Islet precursor cell (in vitro differentiated cells): Measurements from ENCODE around the gene U2AF1L4.
A peak's percentile ranks its signal among the peaks of the same experiment; 100 is the strongest.

Experiments
- DNase-seq: peaks from one replicate; pipeline ENCODE4 v3.0.0-alpha.2; 2018

Gene U2AF1L4

DNA sequence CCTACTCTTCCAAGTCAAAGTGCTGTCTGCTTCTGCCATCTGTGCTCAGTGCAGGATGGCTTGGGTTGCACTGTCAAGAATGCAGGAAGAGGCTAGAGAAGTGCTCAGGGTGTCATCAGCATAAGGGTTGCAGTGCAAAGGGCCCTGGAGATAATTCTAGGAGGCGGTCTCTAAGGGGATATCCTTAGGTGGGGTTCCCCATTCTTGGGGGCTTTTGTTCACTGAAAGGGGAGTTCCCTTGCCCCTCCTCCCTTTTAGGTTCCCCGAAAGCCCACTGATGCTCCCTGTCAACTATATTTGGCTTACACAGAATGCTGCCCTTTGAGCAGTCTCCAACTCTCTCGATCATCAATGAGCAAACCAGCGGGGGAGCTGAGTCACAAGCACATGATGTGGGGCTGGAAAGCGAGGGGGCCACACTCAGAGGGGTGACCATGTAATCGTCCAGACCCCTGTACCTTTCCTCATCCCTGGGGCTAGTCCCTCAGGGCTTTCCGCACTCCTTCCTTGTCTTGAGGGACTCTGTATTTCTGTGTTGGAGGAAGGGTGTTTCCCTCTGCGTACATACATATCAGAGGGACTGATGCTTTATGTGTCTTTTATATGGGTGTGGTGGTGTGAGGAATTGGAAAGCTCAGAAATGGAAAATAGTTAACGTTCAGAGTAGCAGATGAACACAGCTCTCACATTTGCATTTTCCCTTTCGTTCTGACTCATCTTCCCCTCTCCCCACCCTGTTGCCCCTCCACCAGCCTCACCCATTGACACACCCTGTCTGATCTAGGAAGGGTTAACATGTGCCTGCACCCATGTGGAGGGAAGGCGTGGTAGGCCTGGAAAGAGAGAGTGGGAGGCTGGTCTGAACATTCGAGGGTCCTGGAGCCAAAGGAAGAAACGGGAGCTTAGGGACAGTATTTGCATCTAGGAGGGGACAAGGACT, 34.2 kb downstream of the U2AF1L4 start:
- no peak for DNase-seq

- no peak for DNase-seq
Measured at GRCh38 chr19:35708391-35708790, 36.8 kb downstream of the U2AF1L4 start.

DNA sequence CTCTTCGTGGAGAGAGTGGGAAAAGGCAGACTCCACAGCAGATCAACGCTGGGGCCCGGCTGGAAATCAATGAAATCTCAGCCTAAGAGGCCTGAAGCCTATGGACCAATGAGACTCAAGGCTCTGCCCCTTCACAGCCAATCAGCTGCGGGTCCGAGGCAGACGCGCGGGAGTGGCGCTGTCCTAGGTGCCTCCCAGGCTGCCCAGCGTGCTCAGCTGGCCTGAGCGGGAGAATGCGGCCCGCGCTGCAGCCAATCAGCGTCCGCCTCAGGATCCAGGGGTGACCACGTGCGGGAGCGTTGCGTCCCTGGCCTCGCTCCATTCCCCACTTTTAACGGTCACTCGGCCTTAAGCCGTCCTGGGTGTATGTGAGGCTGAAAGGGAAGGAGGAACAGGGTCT, 41.0 kb downstream of the U2AF1L4 start, which contains the start of gene ZBTB32:
ZBTB32 (plus strand) TSS at position 341 of the 400 bp plus-strand sequence. CDS start 10,069 bp downstream, outside the sequence.
- DNase-seq, result peak; percentile 74

DNA sequence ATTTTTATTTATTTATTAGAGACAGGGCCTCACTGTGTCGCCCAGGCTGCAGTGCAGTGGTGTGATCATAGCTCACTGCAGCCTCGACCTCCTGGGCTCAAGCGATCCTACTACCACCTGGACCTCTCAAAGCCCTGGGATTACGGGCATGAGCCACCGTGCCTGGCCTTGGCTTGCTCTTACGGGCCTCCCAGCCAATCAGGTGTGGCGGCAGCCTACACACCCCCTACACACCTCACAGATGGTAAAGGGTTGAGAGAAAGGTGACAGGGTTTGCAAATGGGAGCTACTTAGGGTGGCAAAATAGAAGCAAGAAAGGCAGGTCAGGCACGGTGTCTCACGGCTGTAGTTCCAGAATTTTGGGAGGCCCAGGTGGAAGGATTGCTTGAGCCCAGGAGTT, 41.9 kb downstream of the U2AF1L4 start:
- DNase-seq, result no peak

GRCh38 chr19:35702223-35703012, 42.8 kb downstream of the U2AF1L4 start:
- DNase-seq, result peak; percentile 99

GRCh38 chr19:35696835-35697234, 48.4 kb downstream of the U2AF1L4 start:
- no peak for DNase-seq

DNA sequence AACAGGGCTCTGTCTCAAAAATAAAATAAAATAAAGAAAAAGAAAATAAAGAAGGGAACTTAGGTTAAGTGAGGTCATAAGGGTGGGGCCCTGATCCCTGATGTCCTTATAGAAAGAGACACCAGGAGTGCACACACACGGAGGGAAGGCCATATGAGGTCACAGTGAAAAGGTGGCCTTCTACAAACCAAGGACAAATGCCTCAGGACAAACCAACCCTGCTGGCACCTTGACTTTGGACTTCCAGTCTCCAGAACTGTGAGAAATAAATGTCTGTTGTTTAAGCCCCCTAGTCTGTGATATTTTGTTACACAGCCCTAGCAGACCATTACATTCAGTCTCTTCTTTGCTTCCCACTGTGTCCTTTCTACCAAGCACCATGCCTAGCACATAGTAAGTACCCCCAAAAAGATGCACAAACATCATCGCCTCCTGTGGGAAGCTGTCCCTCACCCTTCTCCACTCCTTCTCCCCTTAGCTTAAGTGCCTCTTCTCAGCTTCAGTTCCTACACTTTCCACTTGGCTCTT, 49.3 kb downstream of the U2AF1L4 start:
- DNase-seq, result no peak

GRCh38 chr19:35693835-35694599, 51.2 kb downstream of the U2AF1L4 start:
- peak; percentile 92 for DNase-seq

DNA sequence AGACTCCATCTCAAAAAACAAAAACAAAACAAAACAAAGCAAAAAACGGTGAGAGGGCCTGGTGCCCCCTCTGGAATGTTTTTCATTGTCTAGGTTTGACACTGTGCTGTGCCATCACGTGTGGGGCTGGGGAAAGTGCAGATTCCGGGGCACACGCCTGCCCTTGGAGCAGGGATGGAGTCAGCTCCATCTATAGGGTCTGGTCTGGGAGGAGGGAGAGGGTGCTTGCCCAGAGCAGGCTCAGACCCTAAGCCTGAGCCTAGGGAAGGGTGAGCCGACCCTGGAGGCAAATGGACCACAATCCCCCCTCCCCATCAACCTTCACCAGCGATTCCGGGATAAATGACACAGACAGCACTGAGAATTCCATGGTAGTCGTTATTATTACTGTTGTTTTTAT, 51.8 kb downstream of the U2AF1L4 start:
- no peak for DNase-seq
